Activated naive CD4-positive, alpha-beta T cell (primary cell): ENCODE data around the gene LIMK2.
"Not testable (repeated sequence)": the region's sequence is repeated elsewhere in the genome, so short reads cannot be mapped to it uniquely, and the experiment has no call there.

ENCODE experiments used
- DNase-seq, 4 experiments: peaks; one replicate each; lab custom pipeline; 2025; lab: John Stamatoyannopoulos, UW

Gene LIMK2

DNA sequence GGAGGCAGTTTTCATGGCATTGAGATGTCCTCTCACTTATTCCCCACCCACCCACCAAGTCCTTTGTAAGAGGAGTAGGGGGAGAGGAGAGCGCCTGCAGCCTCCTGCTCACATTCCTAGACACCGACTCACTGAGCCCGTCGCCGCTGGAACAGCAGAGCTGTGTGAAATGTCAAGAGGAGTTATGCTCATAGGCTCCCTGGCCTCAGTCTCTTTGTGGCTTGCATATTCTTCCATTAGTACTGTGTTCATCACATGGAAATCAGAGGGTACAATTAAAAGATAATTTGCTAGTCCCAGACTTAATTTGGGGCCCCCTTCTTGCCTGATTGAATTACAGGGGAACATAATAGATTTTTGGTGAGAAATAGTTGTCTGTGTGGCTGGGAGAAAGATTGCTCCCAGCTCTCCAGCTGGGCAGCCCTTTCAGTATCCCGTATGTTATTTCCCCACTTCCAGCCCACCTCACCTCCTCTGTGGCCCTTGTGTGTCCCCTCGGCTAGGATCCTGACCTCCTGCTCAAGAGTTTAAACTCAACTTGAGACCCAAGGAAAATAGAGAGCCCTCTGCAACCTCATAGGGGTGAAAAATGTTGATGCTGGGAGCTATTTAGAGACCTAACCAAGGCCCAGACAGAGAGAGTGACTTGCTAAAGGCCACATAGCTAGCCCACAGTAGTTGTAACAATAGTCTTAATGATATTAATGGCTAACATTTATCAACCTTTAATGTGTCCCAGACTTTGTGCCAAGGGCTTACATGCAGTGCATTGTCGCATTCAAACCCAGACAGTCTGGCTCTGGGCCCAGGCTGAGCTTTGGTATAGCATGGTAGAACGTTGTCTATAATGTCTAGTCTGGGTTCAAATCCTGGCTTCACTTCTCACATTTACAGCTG, 32.2 kb downstream of the LIMK2 start:
- no peak for DNase-seq

DNA sequence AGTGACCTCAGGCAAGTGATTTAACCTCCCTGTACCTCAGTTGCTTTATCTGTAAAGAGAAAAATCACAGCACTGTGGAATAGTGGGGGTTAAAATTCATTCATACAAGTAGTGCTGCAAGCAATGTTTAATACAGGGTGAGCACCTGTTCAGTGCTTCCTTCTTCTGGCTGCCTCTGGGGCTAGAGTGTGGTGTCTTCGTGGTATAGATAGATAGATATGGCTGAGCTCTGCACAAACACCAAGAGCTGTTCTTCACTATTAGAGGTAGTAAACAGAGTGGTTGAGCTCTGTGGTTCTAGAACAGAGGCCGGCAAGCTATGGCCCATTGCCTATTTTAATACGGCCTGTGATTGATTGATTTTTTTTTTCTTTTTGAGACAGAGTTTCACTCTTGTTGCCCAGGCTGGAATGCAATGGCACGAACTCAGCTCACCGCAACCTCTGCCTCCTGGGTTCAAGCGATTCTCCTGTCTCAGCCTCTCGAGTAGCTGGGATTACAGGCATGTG, 32.9 kb downstream of the LIMK2 start:
- no peak for DNase-seq

GRCh38 chr22:31245998-31246397, 33.9 kb downstream of the LIMK2 start:
- DNase-seq = not testable (repeated sequence)

DNA sequence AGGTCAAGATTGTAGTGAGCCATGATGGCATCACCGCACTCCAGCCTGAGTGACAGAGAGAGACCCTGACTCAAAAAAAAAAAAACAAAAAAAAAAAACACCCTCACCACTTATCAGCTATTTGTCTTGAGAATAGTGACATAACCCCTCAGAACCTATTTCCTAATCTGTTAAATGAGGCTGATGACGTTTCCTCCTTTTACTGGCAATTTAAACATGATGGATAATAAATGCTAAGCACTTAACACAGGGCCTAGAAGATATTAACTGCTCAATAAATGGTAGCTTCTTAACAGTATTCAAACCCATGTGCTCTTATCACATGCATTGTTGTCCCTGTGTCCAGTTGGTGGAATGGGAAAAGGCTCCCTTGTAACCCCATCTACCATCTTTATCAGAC, 34.6 kb downstream of the LIMK2 start:
- DNase-seq = no peak

GRCh38 chr22:31247726-31248125, 35.6 kb downstream of the LIMK2 start:
- no peak for DNase-seq

DNA sequence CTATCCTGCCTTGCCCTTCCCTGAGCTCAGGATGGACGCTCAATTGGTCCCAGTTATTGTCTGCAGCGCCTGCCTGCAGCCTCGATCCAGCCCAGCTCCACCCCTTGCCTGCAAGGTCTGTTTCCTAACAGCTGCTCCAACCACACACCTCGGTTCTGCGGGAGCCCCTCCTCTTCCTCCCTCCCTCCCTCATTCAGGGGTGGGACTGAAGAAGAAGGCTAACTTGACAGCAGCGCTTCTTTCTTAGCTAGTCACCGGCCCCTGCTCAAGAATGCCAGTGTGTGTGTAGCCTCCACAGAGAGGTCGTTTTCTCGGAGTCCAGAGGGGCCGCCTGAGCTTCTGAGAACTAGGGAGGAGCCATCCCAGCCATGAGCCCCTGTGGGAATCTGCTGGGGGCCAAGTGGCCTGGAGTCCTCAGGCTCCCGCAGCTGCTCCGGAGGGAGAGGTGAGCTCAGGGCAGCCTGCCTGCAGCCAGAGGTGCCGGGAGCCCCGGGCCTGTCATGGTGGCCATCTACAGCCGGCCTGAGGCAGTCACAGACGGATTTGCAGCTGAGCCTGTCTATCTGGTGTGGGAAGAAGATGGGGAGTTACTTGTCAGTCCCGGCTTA, 36.1 kb downstream of the LIMK2 start:
- DNase-seq = peak in 3 of 4 experiments; percentile 14 to 63 (median 53)

GRCh38 chr22:31248965-31249958, 37.2 kb downstream of the LIMK2 start:
- no peak for DNase-seq

DNA sequence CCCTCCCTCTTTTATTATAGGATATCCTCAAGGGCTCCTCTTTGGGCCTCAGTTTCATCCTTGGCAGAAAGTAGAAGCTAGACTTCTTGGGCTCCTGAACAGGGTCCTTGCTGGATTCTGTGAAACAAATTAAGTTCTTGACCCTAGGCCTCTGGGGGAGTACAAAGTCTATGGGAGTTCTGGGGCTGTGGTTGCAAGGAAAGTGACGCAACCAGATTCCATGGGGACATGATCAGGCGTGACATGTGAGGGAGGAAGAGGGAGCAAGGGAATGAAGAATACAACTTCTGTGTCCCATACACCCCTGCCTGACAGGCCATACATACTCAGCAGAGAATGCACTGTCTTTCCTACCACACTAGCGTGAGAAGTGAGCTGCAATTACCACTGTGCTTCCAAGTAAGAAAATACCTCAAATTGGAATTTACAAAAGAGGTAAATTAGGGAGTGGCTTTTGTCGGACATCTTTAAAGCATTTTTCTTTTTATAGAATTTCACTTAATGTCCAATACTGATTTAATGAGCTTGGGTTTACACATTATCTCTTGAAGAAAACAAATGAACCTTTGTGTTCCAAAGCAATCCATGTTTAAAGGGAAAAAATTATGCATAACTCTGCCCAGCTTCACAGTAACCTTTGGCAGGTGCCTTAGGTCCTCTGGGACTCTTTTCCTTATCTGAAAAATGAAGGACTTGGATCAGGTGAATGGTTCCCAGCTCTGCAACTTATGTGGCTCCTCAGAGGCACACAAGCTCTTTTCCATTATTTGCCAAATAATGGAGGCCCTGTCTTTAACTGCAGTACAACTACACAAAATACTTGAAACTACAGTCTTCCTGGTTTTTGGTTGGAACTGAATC, 38.9 kb downstream of the LIMK2 start:
- DNase-seq = no peak

GRCh38 chr22:31253949-31254348, 41.9 kb downstream of the LIMK2 start:
- DNase-seq = no peak

DNA sequence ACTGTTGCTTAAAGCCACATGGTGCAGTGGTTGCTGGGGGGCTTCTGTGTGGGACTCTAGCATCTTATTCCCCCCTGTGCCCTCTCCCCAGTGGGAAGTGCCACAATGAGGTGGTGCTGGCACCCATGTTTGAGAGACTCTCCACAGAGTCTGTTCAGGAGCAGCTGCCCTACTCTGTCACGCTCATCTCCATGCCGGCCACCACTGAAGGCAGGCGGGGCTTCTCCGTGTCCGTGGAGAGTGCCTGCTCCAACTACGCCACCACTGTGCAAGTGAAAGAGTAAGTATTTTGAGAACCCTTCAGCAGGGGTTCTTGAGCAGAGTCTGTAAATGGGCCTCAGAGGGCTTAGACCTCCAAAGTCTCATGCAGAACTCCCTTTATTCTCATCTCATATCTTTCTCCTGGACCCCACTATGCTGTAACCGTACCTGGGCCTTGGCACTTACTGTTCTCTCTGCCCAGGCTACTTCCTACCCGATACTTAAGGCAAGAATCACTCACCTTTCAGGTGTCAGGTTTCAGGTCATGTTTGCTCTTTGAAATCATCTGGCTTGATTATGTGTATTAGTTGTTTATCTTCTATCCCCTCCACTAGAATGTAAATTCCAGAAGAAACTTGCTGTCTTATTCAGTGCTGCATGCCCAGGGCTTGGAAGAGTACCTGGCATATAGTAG, 47.8 kb downstream of the LIMK2 start:
- no peak for DNase-seq

DNA sequence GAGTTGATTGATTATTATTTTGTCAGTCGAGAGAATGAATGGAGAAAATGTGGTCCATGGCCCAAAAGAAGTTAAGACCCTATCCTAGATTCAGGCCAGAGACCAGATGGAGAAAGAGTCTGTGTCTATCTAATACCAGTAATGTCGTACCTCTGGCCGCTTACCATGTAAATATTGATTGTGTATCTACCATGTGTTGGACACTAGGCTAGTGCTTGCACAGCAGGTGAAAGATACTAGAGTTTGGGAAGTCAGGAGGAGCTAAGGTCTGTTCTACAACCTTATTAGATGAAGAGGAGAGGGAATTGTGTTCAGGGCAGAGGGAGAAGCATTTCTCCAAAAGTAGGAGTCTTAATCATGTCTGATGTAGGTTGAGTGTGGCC, 48.4 kb downstream of the LIMK2 start:
- no peak for DNase-seq

- DNase-seq = no peak
These were observed 50.4 kb downstream of the LIMK2 start for GRCh38 chr22:31262312-31263133.

DNA sequence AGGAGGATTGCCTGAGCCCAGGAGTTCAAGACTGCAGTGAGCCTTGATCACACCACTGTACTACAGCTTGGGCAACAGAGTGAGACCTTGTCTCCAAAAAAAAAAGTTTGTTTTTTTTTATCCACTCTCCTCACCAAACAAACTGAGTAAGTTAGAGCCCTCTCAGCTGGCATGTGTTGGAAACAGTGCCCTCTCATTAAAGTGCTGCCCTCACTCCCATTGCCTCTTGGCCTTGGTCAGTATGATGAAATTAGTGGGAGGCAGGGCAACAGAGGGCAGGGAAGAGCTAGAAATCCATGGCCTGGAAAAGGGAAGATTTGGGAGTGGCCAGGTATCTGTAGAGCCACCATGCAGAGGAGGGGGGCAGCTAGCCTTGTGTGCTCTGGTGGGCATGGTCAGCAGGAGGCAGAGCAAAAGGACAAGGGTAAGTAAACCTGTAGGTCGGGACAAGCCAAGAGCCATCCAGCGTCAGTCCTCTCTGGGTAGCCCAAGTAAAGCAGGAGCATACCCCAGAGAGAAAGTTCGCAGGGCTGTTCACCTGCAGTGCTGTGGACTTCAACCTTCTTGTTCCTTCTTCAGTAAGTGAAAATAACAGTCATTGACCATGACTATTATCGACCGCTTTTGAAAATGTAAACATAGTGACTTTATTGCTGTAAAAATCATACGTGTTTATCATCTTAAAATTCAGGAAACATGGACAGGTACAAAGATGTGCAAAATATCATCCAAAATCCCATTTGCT, 52.0 kb downstream of the LIMK2 start:
- no peak for DNase-seq

DNA sequence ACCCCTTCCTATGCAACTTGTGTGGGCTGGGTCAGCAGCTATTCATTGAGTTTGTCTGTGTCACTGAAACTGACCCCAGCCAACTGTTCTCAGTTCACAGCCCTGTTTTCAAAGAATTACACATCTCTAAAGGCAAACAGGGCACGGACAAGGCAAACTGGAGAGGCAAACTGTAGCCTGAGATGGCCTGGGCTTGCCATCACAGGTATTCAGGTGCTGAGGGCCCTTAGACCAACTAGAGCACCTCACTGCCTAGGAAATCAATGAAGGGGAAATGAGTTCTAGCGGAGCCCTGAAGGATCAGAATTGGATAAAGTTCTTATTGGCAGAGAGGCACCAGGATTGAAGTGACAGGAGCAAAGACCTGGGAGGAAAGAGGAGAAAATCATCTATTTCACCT, 56.2 kb downstream of the LIMK2 start:
- DNase-seq = no peak

GRCh38 chr22:31269892-31270579, 57.9 kb downstream of the LIMK2 start:
- DNase-seq = no peak

GRCh38 chr22:31271026-31271425, 58.9 kb downstream of the LIMK2 start:
- DNase-seq = no peak

GRCh38 chr22:31271485-31271884, 59.4 kb downstream of the LIMK2 start:
- no peak for DNase-seq
